ENCODE data around the gene PCSK4. TPM values are rescaled to one million over a fixed set of nuclear protein-coding genes. Genes with fewer than 3 reads are reported as not detected.

PCSK4 gene
- total RNA-seq, 4 donors from 2014 or later, result 1.3 to 4.9 (median 2.2) TPM

GRCh38 chr19:1505012-1505411, 14.9 kb upstream of the PCSK4 start:
- TF ChIP-seq CTCF (IDR thresholded peaks at IDR 0.05), result no peak
- no peak for TF ChIP-seq POLR2A (IDR thresholded peaks at IDR 0.05)
- TF ChIP-seq EP300 (IDR thresholded peaks at IDR 0.05), result no peak
- H3K36me3 ChIP-seq, result peaks cover 0 to 7% (median 0%) of the 10 kb centered on the region in 3 donors
- H3K27me3 ChIP-seq, result peaks cover 0 to 30% of the 10 kb centered on the region in 2 donors
- peaks cover 0 to 6% (median 0%) of the 10 kb centered on the region in 4 donors for H3K9me3 ChIP-seq
- no peak for DNase-seq (ENCODE audit: low spot score in 2 of 2)
- H3K4me3 ChIP-seq, result no peak overlapping the region
- 62 to 66% methylated on average over 8 of the region's 8 CpGs for WGBS, 2 donors
- H3K27ac ChIP-seq, result no peak overlapping the region
- peaks cover 0 to 42% (median 17%) of the 10 kb centered on the region in 4 donors for H3K4me1 ChIP-seq

GRCh38 chr19:1503925-1504773, 14.0 kb upstream of the PCSK4 start:
- 48 to 52% methylated on average over 20 to 22 of the region's 23 CpGs for WGBS, 2 donors
- Histone ChIP-seq H3K4me1 (peaks cover 0 to 34% (median 16%) of the 10 kb centered on the region in 4 donors), H3K36me3 (peaks cover 0 to 7% (median 0%) of the 10 kb centered on the region in 3 donors), H3K9me3 (peaks cover 0 to 6% (median 0%) of the 10 kb centered on the region in 4 donors), H3K27ac (no peak overlapping the region), H3K27me3 (peaks cover 0 to 30% of the 10 kb centered on the region in 2 donors), H3K4me3 (no peak overlapping the region)
- DNase-seq (ENCODE audit: low spot score in 2 of 2), result no peak
- TF ChIP-seq POLR2A (IDR thresholded peaks at IDR 0.05) (no peak), CTCF (IDR thresholded peaks at IDR 0.05) (no peak), EP300 (IDR thresholded peaks at IDR 0.05) (no peak)

GRCh38 chr19:1503089-1503924, 13.2 kb upstream of the PCSK4 start:
- H3K36me3 ChIP-seq, result peaks cover 0 to 7% (median 0%) of the 10 kb centered on the region in 3 donors
- no peak for TF ChIP-seq POLR2A (IDR thresholded peaks at IDR 0.05)
- no peak for TF ChIP-seq EP300 (IDR thresholded peaks at IDR 0.05)
- TF ChIP-seq CTCF (IDR thresholded peaks at IDR 0.05), result peak; percentile 65 to 82 (median 80)

GRCh38 chr19:1502433-1503088, 12.4 kb upstream of the PCSK4 start:
- Histone ChIP-seq H3K9me3 (no peaks in the 10 kb centered on the region), H3K27ac (no peak overlapping the region), H3K36me3 (peaks cover 0 to 7% (median 0%) of the 10 kb centered on the region in 3 donors), H3K4me3 (no peak overlapping the region), H3K27me3 (peaks cover 0 to 35% of the 10 kb centered on the region in 2 donors), H3K4me1 (peaks cover 0 to 24% (median 16%) of the 10 kb centered on the region in 4 donors)
- 56% methylated on average over 14 of the region's 14 CpGs for WGBS, 2 donors
- no peak for DNase-seq (ENCODE audit: low spot score in 2 of 2)
- TF ChIP-seq POLR2A (IDR thresholded peaks at IDR 0.05), result no peak
- no peak for TF ChIP-seq EP300 (IDR thresholded peaks at IDR 0.05)
- no peak for TF ChIP-seq CTCF (IDR thresholded peaks at IDR 0.05)

More at GRCh38 chr19:1503089-1503924, 13.2 kb upstream of the PCSK4 start:
- peak overlapping the region in 1 of 4 donors; percentile 18 for H3K4me3 ChIP-seq
- H3K27ac ChIP-seq, result no peak overlapping the region
- H3K27me3 ChIP-seq, result peaks cover 0 to 30% of the 10 kb centered on the region in 2 donors
- DNase-seq (ENCODE audit: low spot score in 2 of 2), result peak in 1 of 2 donors; percentile 42
- peaks cover 0 to 3% (median 0%) of the 10 kb centered on the region in 4 donors for H3K9me3 ChIP-seq
- WGBS, 2 donors, result 3 to 5% methylated on average over 29 to 49 of the region's 49 CpGs
- peaks cover 0 to 30% (median 16%) of the 10 kb centered on the region in 4 donors for H3K4me1 ChIP-seq

All from tibial nerve (tissue), 4 donors.